WTC11 (cell line): ENCODE results near the gene TMEM116. TPM values are rescaled to one million over a fixed set of nuclear protein-coding genes. Genes with fewer than 3 reads are reported as not detected.
"Not testable (repeated sequence)": the region's sequence is repeated elsewhere in the genome, so short reads cannot be mapped to it uniquely, and the experiment has no call there.

Experiments
- ATAC-seq: fragments of 200-7000 bp; cut with Tn5 transposase; 2 replicates; pipeline ENCODE4 v1.10.0; 2021; ENCODE audit warnings: mild to moderate bottlenecking, moderate library complexity
- CTCF ChIA-PET: fragments of 300-600 bp; sonication (Branson Sonifier 250); formaldehyde crosslinking; loops from one replicate; lab custom pipeline; 2021; ENCODE audit warnings: antibody characterized with exemption; lab: Charles Lee
- POLR2A ChIA-PET: fragments of 350-600 bp; sonication (Branson Sonifier 250); formaldehyde crosslinking; loops from one replicate; lab custom pipeline; 2021; ENCODE audit warnings: antibody characterized with exemption; lab: Charles Lee
- DNase-seq: peaks from one replicate; pipeline ENCODE4 v3.0.0; 2021; ENCODE audit warnings: low spot score
- H3K27ac Mint-ChIP-seq: 2 replicates; pipeline ENCODE4 v1.8.0; 2021; ENCODE audit warnings: mixed read lengths
- H3K27me3 Mint-ChIP-seq: 2 replicates; pipeline ENCODE4 v1.8.0; 2021; ENCODE audit warnings: low read depth, mild to moderate bottlenecking, moderate library complexity, mixed read lengths
- H3K36me3 Mint-ChIP-seq: 2 replicates; pipeline ENCODE4 v1.8.0; 2021; ENCODE audit warnings: mixed read lengths
- H3K4me1 Mint-ChIP-seq: 2 replicates; pipeline ENCODE4 v1.8.0; 2022; ENCODE audit warnings: mixed read lengths
- H3K4me3 Mint-ChIP-seq: 2 replicates; pipeline ENCODE4 v1.8.0; 2021; ENCODE audit warnings: mild to moderate bottlenecking, moderate library complexity, mixed read lengths
- H3K9me3 Mint-ChIP-seq: 2 replicates; pipeline ENCODE4 v1.8.0; 2021; ENCODE audit warnings: mixed read lengths
- CREB1 ChIP-seq: sonication (generic); formaldehyde crosslinking; IDR thresholded peaks from 2 replicates; pipeline ENCODE4 v1.8.0; 2023; ENCODE audit warnings: mild to moderate bottlenecking, missing genetic modification reagents
- EMX1 ChIP-seq: fragments of 250-450 bp; sonication (Bioruptor Pico); IDR thresholded peaks from 2 replicates; pipeline ENCODE4 v1.8.0; 2021; ENCODE audit warnings: mild to moderate bottlenecking
- ETV6 ChIP-seq: sonication (generic); formaldehyde crosslinking; IDR thresholded peaks from 2 replicates; pipeline ENCODE4 v1.8.1; 2022; ENCODE audit warnings: mild to moderate bottlenecking, missing genetic modification reagents
- FOXJ3 ChIP-seq: sonication (generic); formaldehyde crosslinking; IDR thresholded peaks from 2 replicates; pipeline ENCODE4 v1.9.0; 2021; ENCODE audit warnings: missing genetic modification reagents, mild to moderate bottlenecking, borderline replicate concordance
- FOXK1 ChIP-seq: sonication (generic); formaldehyde crosslinking; IDR thresholded peaks from 2 replicates; pipeline ENCODE4 v1.8.0; 2022; ENCODE audit warnings: mild to moderate bottlenecking, moderate library complexity, missing genetic modification reagents
- FOXP1 ChIP-seq: sonication (generic); formaldehyde crosslinking; IDR thresholded peaks from 2 replicates; pipeline ENCODE4 v1.8.0; 2022; ENCODE audit warnings: missing genetic modification reagents, mild to moderate bottlenecking, moderate library complexity, borderline replicate concordance
- GABPB1 ChIP-seq: sonication (generic); formaldehyde crosslinking; IDR thresholded peaks from 2 replicates; pipeline ENCODE4 v1.8.1; 2023; ENCODE audit warnings: mild to moderate bottlenecking, missing genetic modification reagents
- GRHL2 ChIP-seq: fragments of 250-450 bp; sonication (Bioruptor Pico); IDR thresholded peaks from 2 replicates; pipeline ENCODE4 v1.8.0; 2022; ENCODE audit warnings: mild to moderate bottlenecking, moderate library complexity; ENCODE audit not compliant: insufficient replicate concordance, severe bottlenecking
- HMGA2 ChIP-seq: fragments of 250-450 bp; sonication (Bioruptor Pico); IDR thresholded peaks from 2 replicates; pipeline ENCODE4 v1.4.0; 2021; ENCODE audit warnings: mild to moderate bottlenecking, moderate library complexity
- KAT7 ChIP-seq: sonication (generic); formaldehyde crosslinking; IDR thresholded peaks from 2 replicates; pipeline ENCODE4 v1.8.1; 2023; ENCODE audit warnings: missing genetic modification reagents, mild to moderate bottlenecking, borderline replicate concordance
- MXD4 ChIP-seq: fragments of 250-450 bp; sonication (Bioruptor Pico); IDR thresholded peaks from 2 replicates; pipeline ENCODE4 v1.8.0; 2021; ENCODE audit warnings: mild to moderate bottlenecking, moderate library complexity, borderline replicate concordance
- NFE2L1 ChIP-seq: sonication (generic); formaldehyde crosslinking; IDR thresholded peaks from 2 replicates; pipeline ENCODE4 v1.8.1; 2023; ENCODE audit warnings: missing genetic modification reagents
- NR1H2 ChIP-seq: sonication (generic); formaldehyde crosslinking; IDR thresholded peaks from 2 replicates; pipeline ENCODE4 v1.9.0; 2021; ENCODE audit warnings: mild to moderate bottlenecking, moderate library complexity, missing genetic modification reagents
- PRRX2 ChIP-seq: fragments of 250-450 bp; sonication (Bioruptor Pico); IDR thresholded peaks from 2 replicates; pipeline ENCODE4 v1.8.0; 2021; ENCODE audit warnings: mild to moderate bottlenecking
- RELA ChIP-seq: sonication (generic); formaldehyde crosslinking; IDR thresholded peaks from 2 replicates; pipeline ENCODE4 v1.8.1; 2022; ENCODE audit warnings: missing genetic modification reagents, mild to moderate bottlenecking, borderline replicate concordance
- USF2 ChIP-seq: sonication (generic); formaldehyde crosslinking; IDR thresholded peaks from 2 replicates; pipeline ENCODE4 v1.8.1; 2023; ENCODE audit warnings: mild to moderate bottlenecking, missing genetic modification reagents, moderate library complexity
- ZNF121 ChIP-seq: sonication (generic); formaldehyde crosslinking; IDR thresholded peaks from 2 replicates; pipeline ENCODE4 v1.8.0; 2023; ENCODE audit warnings: missing genetic modification reagents
- ZNF232 ChIP-seq: sonication (generic); formaldehyde crosslinking; IDR thresholded peaks from 2 replicates; pipeline ENCODE4 v1.8.0; 2022; ENCODE audit warnings: mild to moderate bottlenecking, missing genetic modification reagents
- ZNF281 ChIP-seq: sonication (generic); formaldehyde crosslinking; IDR thresholded peaks from 2 replicates; pipeline ENCODE4 v1.8.0; 2023; ENCODE audit warnings: mild to moderate bottlenecking, missing genetic modification reagents
- total RNA-seq: library from RNA; stranded (reverse); gene quantifications from 3 replicates; pipeline ENCODE4 v1.2.3, GENCODE V29; 2021
- TF ChIP-seq, protein P1 (sequence below): fragments of 250-450 bp; sonication (Bioruptor Pico); IDR thresholded peaks from 2 replicates; pipeline ENCODE4 v1.9.0; 2021; ENCODE audit warnings: mild to moderate bottlenecking, borderline replicate concordance
- TF ChIP-seq, protein P2 (sequence below): fragments of 250-450 bp; sonication (Bioruptor Pico); IDR thresholded peaks from 2 replicates; pipeline ENCODE4 v1.8.0; 2021; ENCODE audit warnings: mild to moderate bottlenecking

TMEM116 gene
- total RNA-seq, 1 experiment from 2014 or later: 7.8 TPM

- Mint-ChIP-seq H3K4me3 (peak overlapping the region; percentile 90), H3K9me3 (peaks cover 9% of the 10 kb centered on the region), H3K36me3 (peaks cover 19% of the 10 kb centered on the region), H3K27me3 (no peaks in the 10 kb centered on the region), H3K4me1 (peaks cover 24% of the 10 kb centered on the region), H3K27ac (peak overlapping the region; percentile 100)
- no peak for TF ChIP-seq FOXP1 (CRISPR knock-in tag)
- no peak for TF ChIP-seq ZNF281 (CRISPR knock-in tag)
- no peak for TF ChIP-seq HMGA2 (CRISPR knock-in tag)
- TF ChIP-seq USF2 (CRISPR knock-in tag): no peak
- TF ChIP-seq FOXJ3 (CRISPR knock-in tag): no peak
- TF ChIP-seq NFE2L1 (CRISPR knock-in tag): no peak
- no peak for TF ChIP-seq KAT7 (CRISPR knock-in tag)
- TF ChIP-seq CREB1 (CRISPR knock-in tag): no peak
- no peak for TF ChIP-seq ZNF232 (CRISPR knock-in tag)
- TF ChIP-seq, protein P1, sequence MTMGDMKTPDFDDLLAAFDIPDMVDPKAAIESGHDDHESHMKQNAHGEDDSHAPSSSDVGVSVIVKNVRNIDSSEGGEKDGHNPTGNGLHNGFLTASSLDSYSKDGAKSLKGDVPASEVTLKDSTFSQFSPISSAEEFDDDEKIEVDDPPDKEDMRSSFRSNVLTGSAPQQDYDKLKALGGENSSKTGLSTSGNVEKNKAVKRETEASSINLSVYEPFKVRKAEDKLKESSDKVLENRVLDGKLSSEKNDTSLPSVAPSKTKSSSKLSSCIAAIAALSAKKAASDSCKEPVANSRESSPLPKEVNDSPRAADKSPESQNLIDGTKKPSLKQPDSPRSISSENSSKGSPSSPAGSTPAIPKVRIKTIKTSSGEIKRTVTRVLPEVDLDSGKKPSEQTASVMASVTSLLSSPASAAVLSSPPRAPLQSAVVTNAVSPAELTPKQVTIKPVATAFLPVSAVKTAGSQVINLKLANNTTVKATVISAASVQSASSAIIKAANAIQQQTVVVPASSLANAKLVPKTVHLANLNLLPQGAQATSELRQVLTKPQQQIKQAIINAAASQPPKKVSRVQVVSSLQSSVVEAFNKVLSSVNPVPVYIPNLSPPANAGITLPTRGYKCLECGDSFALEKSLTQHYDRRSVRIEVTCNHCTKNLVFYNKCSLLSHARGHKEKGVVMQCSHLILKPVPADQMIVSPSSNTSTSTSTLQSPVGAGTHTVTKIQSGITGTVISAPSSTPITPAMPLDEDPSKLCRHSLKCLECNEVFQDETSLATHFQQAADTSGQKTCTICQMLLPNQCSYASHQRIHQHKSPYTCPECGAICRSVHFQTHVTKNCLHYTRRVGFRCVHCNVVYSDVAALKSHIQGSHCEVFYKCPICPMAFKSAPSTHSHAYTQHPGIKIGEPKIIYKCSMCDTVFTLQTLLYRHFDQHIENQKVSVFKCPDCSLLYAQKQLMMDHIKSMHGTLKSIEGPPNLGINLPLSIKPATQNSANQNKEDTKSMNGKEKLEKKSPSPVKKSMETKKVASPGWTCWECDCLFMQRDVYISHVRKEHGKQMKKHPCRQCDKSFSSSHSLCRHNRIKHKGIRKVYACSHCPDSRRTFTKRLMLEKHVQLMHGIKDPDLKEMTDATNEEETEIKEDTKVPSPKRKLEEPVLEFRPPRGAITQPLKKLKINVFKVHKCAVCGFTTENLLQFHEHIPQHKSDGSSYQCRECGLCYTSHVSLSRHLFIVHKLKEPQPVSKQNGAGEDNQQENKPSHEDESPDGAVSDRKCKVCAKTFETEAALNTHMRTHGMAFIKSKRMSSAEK: no peak
- no peak for TF ChIP-seq ETV6 (CRISPR knock-in tag)
- TF ChIP-seq GRHL2 (CRISPR knock-in tag): no peak
- TF ChIP-seq PRRX2 (CRISPR knock-in tag): no peak
- TF ChIP-seq FOXK1 (CRISPR knock-in tag): no peak
- TF ChIP-seq MXD4 (CRISPR knock-in tag): no peak
- TF ChIP-seq RELA (CRISPR knock-in tag): no peak
- DNase-seq: no peak
- POLR2A ChIA-PET: interaction anchor here (0.7 to 3.2 kb wide), 4 partner anchors 11 to 114 kb away, joined by 3 to 21 read pairs (median 7); partner anchors contain the start of genes NAA25 and TRAFD1
- CTCF ChIA-PET: interaction anchor here (1.1 kb wide), 1 partner anchor 319 kb away, joined by 3 read pairs; no protein-coding TSS in a partner anchor
- ATAC-seq: no peak
These were observed 1.3 kb downstream of the TMEM116 start for GRCh38 chr12:112011685-112012084.

- Mint-ChIP-seq H3K27me3 (no peaks in the 10 kb centered on the region), H3K4me3 (peak overlapping the region; percentile 90; the same call in 1 of the 2 replicates), H3K36me3 (peaks cover 10% of the 10 kb centered on the region), H3K4me1 (peaks cover 34% of the 10 kb centered on the region), H3K27ac (no peak overlapping the region), H3K9me3 (peaks cover 2% of the 10 kb centered on the region)
- CTCF ChIA-PET: interaction anchor here (0.9 kb wide), 1 partner anchor 66 kb away, joined by 3 read pairs; no protein-coding TSS in a partner anchor
- DNase-seq: no peak
- TF ChIP-seq NR1H2: no peak
- TF ChIP-seq FOXK1 (CRISPR knock-in tag): no peak
- no peak for TF ChIP-seq EMX1 (CRISPR knock-in tag)
- TF ChIP-seq GABPB1 (CRISPR knock-in tag): no peak
- TF ChIP-seq, protein P2, sequence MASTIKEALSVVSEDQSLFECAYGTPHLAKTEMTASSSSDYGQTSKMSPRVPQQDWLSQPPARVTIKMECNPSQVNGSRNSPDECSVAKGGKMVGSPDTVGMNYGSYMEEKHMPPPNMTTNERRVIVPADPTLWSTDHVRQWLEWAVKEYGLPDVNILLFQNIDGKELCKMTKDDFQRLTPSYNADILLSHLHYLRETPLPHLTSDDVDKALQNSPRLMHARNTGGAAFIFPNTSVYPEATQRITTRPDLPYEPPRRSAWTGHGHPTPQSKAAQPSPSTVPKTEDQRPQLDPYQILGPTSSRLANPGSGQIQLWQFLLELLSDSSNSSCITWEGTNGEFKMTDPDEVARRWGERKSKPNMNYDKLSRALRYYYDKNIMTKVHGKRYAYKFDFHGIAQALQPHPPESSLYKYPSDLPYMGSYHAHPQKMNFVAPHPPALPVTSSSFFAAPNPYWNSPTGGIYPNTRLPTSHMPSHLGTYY (CRISPR knock-in tag): no peak
- TF ChIP-seq ZNF121 (CRISPR knock-in tag): no peak
- no peak for TF ChIP-seq GRHL2 (CRISPR knock-in tag)
- POLR2A ChIA-PET: interaction anchor here (1.2 kb wide), 1 partner anchor 9 kb away, joined by 3 read pairs; no protein-coding TSS in a partner anchor
- ATAC-seq: no peak
These were observed 2.3 kb downstream of the TMEM116 start for GRCh38 chr12:112010415-112011344.

DNA sequence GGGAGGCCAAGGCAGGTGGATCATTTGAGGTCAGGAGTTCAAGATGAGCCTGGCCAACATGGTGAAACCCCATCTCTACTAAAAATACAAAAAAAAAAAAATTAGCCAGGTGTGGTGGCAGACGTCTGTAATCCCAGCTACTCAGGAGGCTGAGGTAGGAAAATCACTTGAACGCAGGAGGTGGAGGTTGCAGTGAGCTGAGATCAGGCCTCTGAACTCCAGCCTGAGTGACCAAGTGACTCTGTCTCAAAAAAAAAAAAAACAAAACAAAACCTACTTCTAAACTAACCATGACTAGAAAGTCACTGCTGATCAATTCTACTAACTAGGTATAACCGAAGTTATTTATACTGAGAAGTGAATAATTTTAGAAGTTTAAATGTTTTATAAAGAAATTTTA, 3.4 kb downstream of the TMEM116 start:
- not testable (repeated sequence) for DNase-seq, H3K9me3 Mint-ChIP-seq, H3K4me3 Mint-ChIP-seq, H3K27ac Mint-ChIP-seq, H3K36me3 Mint-ChIP-seq, H3K27me3 Mint-ChIP-seq, ATAC-seq
- ChIA-PET POLR2A (interaction anchor here (1.2 kb wide), 1 partner anchor 10 kb away, joined by 3 read pairs; no protein-coding TSS in a partner anchor), CTCF (interaction anchor here (0.9 to 1.1 kb wide), 2 partner anchors 12 to 64 kb away, joined by 3 read pairs; no protein-coding TSS in a partner anchor)
- H3K4me1 Mint-ChIP-seq: peaks cover 35% of the 10 kb centered on the region
